ENCODE measurements around the gene HPS4. TPM values are rescaled to one million over a fixed set of nuclear protein-coding genes. Genes with fewer than 3 reads are reported as not detected.

Gene HPS4
- total RNA-seq, 1 donor from 2014 or later, result 39.0 TPM

DNA sequence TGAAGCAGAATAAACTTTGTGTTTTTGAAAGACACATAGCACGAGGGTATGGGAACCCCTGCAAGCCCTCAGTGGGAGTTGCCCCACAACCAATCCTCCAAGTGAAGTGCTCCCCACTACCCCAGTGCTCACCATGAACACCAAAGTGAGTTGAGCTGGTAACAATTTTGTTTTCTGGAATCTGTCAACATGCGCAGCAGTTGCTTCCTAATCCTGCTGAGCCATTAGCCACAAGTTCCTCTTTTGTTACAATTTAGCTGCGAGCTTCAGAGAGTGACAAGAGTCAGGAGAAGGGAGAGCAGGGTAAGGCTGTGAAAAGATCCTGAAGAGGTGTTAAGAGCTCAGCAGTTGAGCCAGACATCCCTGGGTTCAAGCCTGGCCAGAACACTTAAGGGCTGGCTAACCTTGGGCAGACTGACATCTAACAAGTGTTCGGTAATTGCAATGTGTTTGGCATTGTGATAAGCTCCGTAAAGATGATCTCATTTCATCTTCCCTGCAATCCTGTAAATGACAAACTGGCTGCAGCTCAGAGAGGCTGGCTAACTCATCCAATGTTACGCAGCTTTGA is 78.6 kb downstream of the HPS4 start:
- Mint-ChIP-seq H3K27me3 (ENCODE audit: low read depth) (peaks cover 5% of the 10 kb centered on the region), H3K4me3 (ENCODE audit: low read depth) (no peak overlapping the region), H3K36me3 (ENCODE audit: low read depth) (no peaks in the 10 kb centered on the region), H3K27ac (no peak overlapping the region), H3K4me1 (ENCODE audit: low read depth) (peaks cover 12% of the 10 kb centered on the region), H3K9me3 (no peaks in the 10 kb centered on the region)
- intact Hi-C loops (cut with micrococcal nuclease), result no loop called here
- DNase-seq (ENCODE audit: low spot score), result no peak

DNA sequence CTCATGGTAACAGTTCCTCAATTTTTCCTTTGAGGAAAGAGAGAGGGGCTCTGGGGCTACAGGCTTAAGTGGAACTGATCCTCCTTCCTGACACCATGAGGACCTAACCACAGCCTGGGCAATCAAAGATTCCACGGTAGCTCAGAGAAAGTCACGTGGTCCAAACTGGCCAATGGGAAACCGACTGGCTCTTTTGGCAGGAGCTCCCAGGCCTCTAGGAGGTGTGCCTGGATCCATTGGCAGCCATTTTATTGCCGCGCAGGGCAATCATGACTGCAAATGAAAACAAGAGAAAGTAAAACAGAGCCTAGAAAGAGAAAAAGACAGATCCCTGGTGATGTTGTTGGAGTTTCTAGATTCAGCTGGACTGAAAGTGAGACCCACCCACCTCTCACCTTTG is 81.9 kb downstream of the HPS4 start:
- Mint-ChIP-seq H3K27me3 (ENCODE audit: low read depth) (no peaks in the 10 kb centered on the region), H3K9me3 (no peaks in the 10 kb centered on the region), H3K4me3 (ENCODE audit: low read depth) (no peak overlapping the region), H3K36me3 (ENCODE audit: low read depth) (no peaks in the 10 kb centered on the region), H3K27ac (no peak overlapping the region), H3K4me1 (ENCODE audit: low read depth) (peaks cover 12% of the 10 kb centered on the region)
- intact Hi-C loops (cut with micrococcal nuclease), result no loop called here
- DNase-seq (ENCODE audit: low spot score), result no peak

Other genes with a start within 250 kb of the HPS4 start
- 14.2 and 14.5 TPM in 2 replicates for gene ASPHD2, start 54.5 kb downstream of the HPS4 start, total RNA-seq
- gene SRRD, start 94 bp upstream of the HPS4 start, total RNA-seq, result 21.6 and 23.0 TPM in 2 replicates
- gene TFIP11, start 28.7 kb upstream of the HPS4 start, total RNA-seq, result 49.7 and 55.0 TPM in 2 replicates
- 13.7 and 14.2 TPM in 2 replicates for gene TPST2, start 106.3 kb upstream of the HPS4 start, total RNA-seq
- gene CRYBB1, start 134.2 kb upstream of the HPS4 start, total RNA-seq, result not detected in 2 replicates
- not detected in 2 replicates for gene CRYBA4, start 138.2 kb upstream of the HPS4 start, total RNA-seq
- 11.9 and 13.0 TPM in 2 replicates for gene MIAT, start 173.8 kb upstream of the HPS4 start, total RNA-seq